HG02852 (cell line): ENCODE results near the gene TMEM132D.

ENCODE experiments used
- ATAC-seq: cut with Tn5 transposase; IDR thresholded peaks from one replicate; pipeline ENCODE4 v1.9.1; 2021; ENCODE audit warnings: mild to moderate bottlenecking, moderate library complexity; ENCODE audit not compliant: unreplicated experiment

TMEM132D gene

DNA sequence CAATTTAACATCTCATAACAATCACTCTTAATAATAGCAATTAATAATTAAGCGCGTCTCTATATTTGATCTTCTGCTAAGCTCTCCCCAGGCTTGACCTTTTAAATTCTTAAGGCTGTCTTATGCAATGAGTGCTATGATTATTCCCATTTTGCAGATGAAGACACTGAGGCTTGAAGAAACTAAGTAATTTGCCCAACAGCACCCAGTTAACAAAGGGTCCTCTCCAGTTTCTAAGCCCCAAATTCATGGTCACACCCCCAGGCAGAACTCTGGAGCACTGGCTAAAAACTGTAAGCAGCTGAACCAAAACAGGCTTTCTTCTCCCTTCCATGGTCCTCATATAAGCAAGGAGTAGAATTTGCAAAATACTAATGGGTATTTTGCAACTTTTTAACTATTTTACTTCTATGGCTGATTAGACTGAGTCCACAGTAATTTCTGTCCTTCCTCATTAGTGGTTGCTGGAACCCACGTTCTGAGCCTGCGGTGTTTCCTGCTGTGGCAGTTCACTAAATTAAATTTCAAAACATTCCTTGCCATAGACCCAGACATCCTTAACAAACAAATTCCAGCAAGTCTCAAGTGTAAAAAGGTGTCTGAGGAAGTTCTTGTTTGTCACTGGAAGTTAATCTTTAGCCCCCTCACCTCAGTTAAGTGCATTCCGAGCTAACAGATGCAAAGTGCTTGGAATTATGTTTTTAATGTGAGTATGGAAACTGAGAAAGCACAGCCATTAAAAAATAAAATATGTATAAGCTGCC, 76.5 kb downstream of the TMEM132D start:
- no peak for ATAC-seq

- ATAC-seq, result no peak
Measured at GRCh38 chr12:129826273-129826672, 77.6 kb downstream of the TMEM132D start.

- ATAC-seq, result no peak
Measured at GRCh38 chr12:129825316-129825715, 78.5 kb downstream of the TMEM132D start.

- no peak for ATAC-seq
Measured at GRCh38 chr12:129821964-129822363, 81.9 kb downstream of the TMEM132D start.

DNA sequence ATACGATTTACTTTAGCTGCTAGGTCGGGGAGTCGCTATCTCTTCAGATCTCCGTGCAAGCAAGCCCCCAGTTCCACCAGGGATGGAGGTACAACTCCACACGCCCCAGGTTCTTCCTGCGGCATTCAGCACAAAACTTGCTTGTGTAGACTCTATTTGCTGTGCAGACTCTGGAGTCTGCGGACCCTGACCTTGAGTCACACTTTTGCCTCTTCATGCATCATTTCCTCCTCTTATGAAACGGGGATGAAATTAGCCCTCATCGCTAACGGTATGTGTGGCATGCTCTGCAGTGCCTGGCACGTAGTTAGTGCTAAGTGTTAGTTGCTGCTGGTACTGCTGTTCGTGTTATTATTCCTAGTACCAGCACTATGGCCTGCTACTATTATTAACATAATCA, 84.4 kb downstream of the TMEM132D start:
- ATAC-seq, result no peak

- no peak for ATAC-seq
Measured at GRCh38 chr12:129815846-129816245, 88.0 kb downstream of the TMEM132D start.

DNA sequence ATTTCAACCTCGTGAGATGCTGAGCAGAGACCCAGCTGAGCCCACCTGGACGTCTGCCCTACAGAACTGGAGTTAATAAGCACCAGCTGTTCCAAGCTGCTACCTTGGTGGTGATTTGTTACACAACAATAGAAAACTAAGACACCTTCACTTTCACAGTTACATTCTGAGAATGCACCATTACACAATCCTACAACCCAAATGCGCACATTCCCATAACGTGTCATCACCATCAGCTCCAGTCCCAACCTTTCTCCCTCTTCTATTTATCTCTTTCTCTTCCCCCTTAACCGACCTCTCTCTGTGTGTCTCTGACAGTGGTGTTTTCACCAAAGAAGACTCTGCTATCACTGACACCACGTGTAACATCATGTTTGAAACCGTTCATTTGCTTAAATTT, 91.9 kb downstream of the TMEM132D start:
- no peak for ATAC-seq

GRCh38 chr12:129807136-129807535, 96.7 kb downstream of the TMEM132D start:
- no peak for ATAC-seq

- no peak for ATAC-seq
Measured at GRCh38 chr12:129791396-129791795, 112.4 kb downstream of the TMEM132D start.

DNA sequence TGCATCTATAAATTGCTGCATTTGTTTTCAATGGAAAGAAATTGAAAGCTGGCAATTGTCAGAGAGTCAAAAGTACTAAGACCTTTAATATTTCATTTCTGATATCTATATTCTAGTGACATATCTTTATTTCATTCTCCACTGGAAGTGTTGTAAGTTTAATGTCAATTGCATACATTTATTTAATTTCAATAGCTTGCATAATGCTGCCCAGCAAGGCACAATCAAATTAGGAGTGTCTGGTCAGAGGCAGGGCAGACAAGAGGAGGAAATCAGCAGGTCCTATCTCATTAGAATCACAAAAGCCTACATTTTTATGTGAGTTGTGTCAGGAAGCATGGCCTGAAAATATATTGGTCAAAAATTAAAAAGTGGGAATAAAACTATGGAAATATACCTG, 112.9 kb downstream of the TMEM132D start:
- no peak for ATAC-seq

DNA sequence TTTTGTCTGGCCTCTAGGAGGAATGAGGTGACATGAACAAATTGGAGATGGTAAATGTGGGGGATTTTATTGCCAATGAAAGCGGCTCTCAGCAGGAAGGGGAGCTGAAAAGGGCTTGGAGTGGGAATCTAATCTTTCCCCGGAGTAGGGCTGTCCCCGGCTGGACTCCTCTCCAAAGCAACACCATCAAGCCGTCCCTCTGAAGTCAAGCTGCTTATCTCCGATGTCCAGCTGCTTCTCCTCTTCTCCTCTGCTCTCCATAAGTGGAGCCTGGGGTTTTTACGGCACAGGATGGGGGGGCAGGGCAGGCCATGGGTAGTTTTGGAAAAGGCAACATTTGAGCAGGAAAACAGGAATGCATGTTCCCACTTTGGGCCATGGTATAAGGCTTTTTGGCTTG, 113.5 kb downstream of the TMEM132D start:
- ATAC-seq, result no peak

DNA sequence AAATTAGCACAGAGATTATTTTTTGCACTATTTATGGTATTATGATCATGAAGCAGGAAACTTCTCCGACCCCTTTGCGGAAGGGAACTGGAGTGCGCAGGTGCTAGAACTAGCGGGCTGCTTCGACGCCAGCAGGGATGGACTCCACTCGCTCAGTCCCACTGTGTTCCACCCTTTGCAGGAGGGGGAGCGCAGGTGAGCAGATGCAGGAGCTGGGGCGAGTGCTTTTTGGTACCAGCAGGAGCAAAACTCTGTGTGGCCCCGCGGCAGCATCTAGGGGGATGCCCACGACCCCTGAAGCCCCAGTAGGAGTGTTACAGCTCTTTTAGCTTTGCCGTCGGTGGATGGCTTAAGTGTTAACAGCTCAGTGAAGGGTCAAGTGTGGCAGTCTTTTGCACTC, 113.9 kb downstream of the TMEM132D start:
- ATAC-seq, result no peak

DNA sequence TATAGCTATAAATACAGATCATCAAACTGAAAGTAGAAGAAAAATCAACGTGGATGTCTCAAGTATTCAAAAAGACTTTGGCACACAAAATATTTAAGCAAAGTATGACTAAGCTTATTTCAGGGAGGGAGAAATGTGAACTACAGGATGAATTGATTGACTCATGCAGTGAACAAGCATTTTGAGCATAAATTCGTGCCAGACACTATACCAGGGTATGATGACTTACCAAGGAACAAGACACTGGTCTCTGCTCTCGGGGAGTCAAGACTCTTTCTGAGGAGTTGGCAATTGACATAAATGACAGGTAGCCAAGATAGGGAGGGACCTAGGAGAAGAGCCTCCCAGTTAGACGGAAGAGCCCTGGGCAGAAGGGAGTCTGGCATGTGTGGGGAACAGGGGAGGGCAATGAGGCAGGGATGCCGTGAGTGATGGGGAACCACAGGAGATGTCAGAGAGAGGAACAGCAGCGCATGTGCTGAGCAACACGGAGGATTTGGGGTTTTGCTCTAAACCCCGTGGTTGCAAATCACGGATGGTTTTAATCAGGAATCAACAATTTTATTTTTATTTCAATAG, 115.2 kb downstream of the TMEM132D start:
- no peak for ATAC-seq

DNA sequence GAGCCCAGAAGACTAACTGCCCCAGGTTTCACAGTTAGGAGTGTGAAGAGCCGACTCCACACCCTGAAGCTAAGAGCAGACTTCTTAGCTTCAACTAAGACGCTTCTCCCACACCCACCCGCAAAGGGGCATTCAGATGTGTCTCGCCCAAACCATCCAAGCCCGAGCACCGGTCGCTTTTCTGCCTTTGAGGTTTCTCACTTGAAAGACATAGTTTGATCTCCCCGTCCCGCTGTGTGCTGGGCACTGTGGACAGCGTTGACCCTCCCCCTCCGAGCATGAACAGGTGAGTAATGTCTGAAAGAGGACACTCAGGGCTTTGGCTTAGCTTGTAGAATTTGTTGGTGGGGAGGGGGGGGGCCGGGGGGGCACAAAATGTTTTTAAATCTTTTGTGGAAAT, 123.8 kb downstream of the TMEM132D start:
- no peak for ATAC-seq

- no peak for ATAC-seq
Measured at GRCh38 chr12:129779033-129779432, 124.8 kb downstream of the TMEM132D start.

- no peak for ATAC-seq
Measured at GRCh38 chr12:129776977-129777667, 126.7 kb downstream of the TMEM132D start.

- ATAC-seq, result no peak
Measured at GRCh38 chr12:129772501-129773493, 131.0 kb downstream of the TMEM132D start.

GRCh38 chr12:129771238-129771637, 132.6 kb downstream of the TMEM132D start:
- ATAC-seq, result no peak

DNA sequence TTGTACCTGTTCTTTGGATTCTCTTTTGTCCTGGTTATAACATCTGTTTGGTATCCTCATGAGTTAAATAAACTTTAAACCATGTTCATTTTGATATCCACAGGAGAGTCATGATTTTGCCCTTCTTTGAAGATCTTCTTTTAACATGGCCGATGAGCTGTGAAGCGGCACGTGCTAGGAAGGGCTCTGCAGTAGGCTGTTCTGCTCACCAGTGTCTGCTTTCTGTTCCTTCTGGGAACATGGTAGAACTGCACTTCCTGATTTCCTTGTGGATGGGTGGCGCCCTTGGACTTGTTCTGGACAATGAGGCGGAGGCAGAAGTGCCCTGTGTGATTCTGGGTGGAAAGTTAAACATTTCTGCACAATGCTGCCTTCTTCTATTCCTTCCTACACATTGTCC, 138.1 kb downstream of the TMEM132D start:
- no peak for ATAC-seq

- no peak for ATAC-seq
Measured at GRCh38 chr12:129762436-129762835, 141.4 kb downstream of the TMEM132D start.

DNA sequence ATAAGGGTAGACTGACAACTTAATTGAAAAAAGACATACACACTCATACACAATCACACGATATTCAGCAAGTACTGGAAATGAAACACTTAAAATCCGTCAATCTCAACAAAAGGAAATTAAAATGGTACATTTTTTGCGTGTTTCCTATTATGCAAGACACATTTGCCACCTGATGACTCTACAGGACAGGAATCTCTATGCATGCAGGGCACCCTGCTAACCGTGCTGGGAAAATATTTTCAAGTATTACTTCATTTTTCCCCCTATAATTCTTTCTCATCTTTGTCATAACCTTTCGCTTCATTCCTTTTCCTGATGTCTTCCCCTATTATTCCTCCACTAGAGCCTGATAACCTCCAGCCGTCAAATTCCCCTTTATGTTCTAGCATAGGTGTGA, 150.2 kb downstream of the TMEM132D start:
- ATAC-seq, result no peak
